GM23338 (cell line): ENCODE results near the gene CYB5B. TPM values are rescaled to one million over a fixed set of nuclear protein-coding genes. Genes with fewer than 3 reads are reported as not detected.

Experiments used
- ATAC-seq: fragments of 200-7000 bp; cut with Tn5 transposase; 3 replicates; pipeline ENCODE4 v1.9.1; 2020
- DNase-seq: peaks from one replicate; pipeline ENCODE4 v3.0.0-alpha.2; 2015; ENCODE audit warnings: low spot score
- H2AFZ ChIP-seq: fragments of 200-600 bp; sonication (generic); 2 replicates; pipeline ENCODE4 v1.8.0; 2016; ENCODE audit warnings: antibody characterized with exemption, mild to moderate bottlenecking, moderate library complexity
- H3F3A ChIP-seq: fragments of 200-600 bp; sonication (generic); replicated peaks from 2 replicates; pipeline ENCODE4 v1.8.0; 2017; ENCODE audit warnings: antibody characterized with exemption, mixed run types, low read depth
- H3K27ac ChIP-seq: fragments of 200-600 bp; sonication (generic); 2 replicates; pipeline ENCODE4 v1.6.1; 2016; ENCODE audit warnings: low read depth
- H3K27me3 ChIP-seq: fragments of 200-600 bp; sonication (generic); 2 replicates; pipeline ENCODE4 v1.8.0; 2016; ENCODE audit warnings: mild to moderate bottlenecking, mixed run types, moderate library complexity; ENCODE audit not compliant: insufficient read depth
- H3K36me3 ChIP-seq: fragments of 200-600 bp; sonication (generic); 2 replicates; pipeline ENCODE4 v1.8.0; 2016; ENCODE audit warnings: mild to moderate bottlenecking; ENCODE audit not compliant: insufficient read depth
- H3K4me1 ChIP-seq: fragments of 200-600 bp; sonication (generic); 2 replicates; pipeline ENCODE4 v1.8.0; 2016; ENCODE audit warnings: mild to moderate bottlenecking, moderate library complexity; ENCODE audit not compliant: insufficient read depth
- H3K4me2 ChIP-seq: fragments of 200-600 bp; sonication (generic); 2 replicates; pipeline ENCODE4 v1.7.1; 2017; ENCODE audit warnings: mixed run types
- H3K4me3 ChIP-seq: fragments of 200-600 bp; sonication (generic); 2 replicates; pipeline ENCODE4 v1.6.1; 2016; ENCODE audit warnings: mixed run types
- H3K79me2 ChIP-seq: fragments of 200-600 bp; sonication (generic); replicated peaks from 2 replicates; pipeline ENCODE4 v1.8.0; 2017; ENCODE audit warnings: mild to moderate bottlenecking; ENCODE audit not compliant: insufficient read depth
- H3K9me2 ChIP-seq: fragments of 200-600 bp; sonication (generic); 2 replicates; pipeline ENCODE4 v1.8.0; 2017; ENCODE audit not compliant: insufficient read depth
- H4K20me1 ChIP-seq: fragments of 200-600 bp; sonication (generic); replicated peaks from 2 replicates; pipeline ENCODE4 v1.8.0; 2017; ENCODE audit warnings: mild to moderate bottlenecking; ENCODE audit not compliant: insufficient read depth
- H3K27ac Mint-ChIP-seq: 2 replicates; pipeline ENCODE4 v1.8.0; 2020; ENCODE audit warnings: inconsistent platforms, mild to moderate bottlenecking, moderate library complexity, mixed read lengths
- H3K27me3 Mint-ChIP-seq: 3 replicates; pipeline ENCODE4 v1.8.0; 2022; ENCODE audit warnings: low read depth, mild to moderate bottlenecking, moderate library complexity, mixed read lengths, inconsistent platforms; ENCODE audit not compliant: insufficient read depth, poor library complexity
- H3K36me3 Mint-ChIP-seq: 3 replicates; pipeline ENCODE4 v1.8.0; 2021; ENCODE audit warnings: low read depth, mild to moderate bottlenecking, inconsistent platforms, moderate library complexity, mixed read lengths
- H3K4me1 Mint-ChIP-seq: 3 replicates; pipeline ENCODE4 v1.8.0; 2020; ENCODE audit warnings: mild to moderate bottlenecking, inconsistent platforms, mixed read lengths
- H3K4me3 Mint-ChIP-seq: 3 replicates; pipeline ENCODE4 v1.8.0; 2021; ENCODE audit warnings: moderate library complexity, mild to moderate bottlenecking, inconsistent platforms, mixed read lengths
- H3K9me3 Mint-ChIP-seq: 3 replicates; pipeline ENCODE4 v1.8.0; 2020; ENCODE audit warnings: moderate library complexity, mild to moderate bottlenecking, inconsistent platforms, mixed read lengths
- CREB1 ChIP-seq: fragments of 250-450 bp; sonication (Bioruptor Pico); IDR thresholded peaks from 2 replicates; pipeline ENCODE4 v1.5.0; 2020; ENCODE audit warnings: low read depth, mild to moderate bottlenecking, moderate library complexity
- ETS1 ChIP-seq: IDR thresholded peaks from 2 replicates; pipeline ENCODE4 v1.6.1; 2016; ENCODE audit warnings: antibody characterized with exemption
- EZH2 ChIP-seq: fragments of 200-600 bp; sonication (generic); IDR thresholded peaks from one replicate; pipeline ENCODE4 v1.8.0; 2017; ENCODE audit warnings: antibody characterized with exemption, mild to moderate bottlenecking, low read depth; ENCODE audit not compliant: unreplicated experiment
- EZH2phosphoT487 ChIP-seq: fragments of 200-600 bp; sonication (generic); IDR thresholded peaks from one replicate; pipeline ENCODE4 v1.8.1; 2018; ENCODE audit warnings: antibody characterized with exemption; ENCODE audit not compliant: unreplicated experiment
- JUNB ChIP-seq: IDR thresholded peaks from one replicate; pipeline ENCODE4 v1.6.1; 2016; ENCODE audit warnings: antibody characterized with exemption; ENCODE audit not compliant: unreplicated experiment
- NANOG ChIP-seq: IDR thresholded peaks from 2 replicates; pipeline ENCODE4 v1.6.1; 2016; ENCODE audit warnings: antibody characterized with exemption, borderline replicate concordance
- POLR2AphosphoS5 ChIP-seq: IDR thresholded peaks from 2 replicates; pipeline ENCODE4 v1.6.1; 2016; ENCODE audit warnings: antibody characterized with exemption, low read depth
- REST ChIP-seq: IDR thresholded peaks from one replicate; pipeline ENCODE4 v1.6.1; 2018; ENCODE audit warnings: antibody characterized with exemption; ENCODE audit not compliant: unreplicated experiment
- STAT1 ChIP-seq: IDR thresholded peaks from one replicate; pipeline ENCODE4 v1.6.1; 2016; ENCODE audit warnings: antibody characterized with exemption; ENCODE audit not compliant: unreplicated experiment
- ZNF114 ChIP-seq: fragments of 250-450 bp; sonication (Bioruptor Pico); IDR thresholded peaks from 2 replicates; pipeline ENCODE4 v1.5.0; 2020; ENCODE audit warnings: mild to moderate bottlenecking, moderate library complexity
- ZNF331 ChIP-seq: fragments of 250-450 bp; sonication (Bioruptor Pico); IDR thresholded peaks from 2 replicates; pipeline ENCODE4 v1.5.0; 2020; ENCODE audit warnings: low read depth, mild to moderate bottlenecking, moderate library complexity
- polyA plus RNA-seq: library from polyadenylated mRNA; unstranded; fragments of >200 nt; fragmentation: Nextera tagmentation; extraction: Ambion mirVana; gene quantifications from 2 replicates; pipeline ENCODE4 v1.2.1, GENCODE V29; 2016
- total RNA-seq: library from RNA; depleted of rRNA; stranded (reverse); fragments of >200 nt; shearing (Covaris generic); gene quantifications from 2 replicates; pipeline ENCODE4 v1.2.3, GENCODE V29; 2014

The CYB5B gene
- total and polyA plus RNA-seq, 2 experiments from 2014 or later: 72.0 to 110 TPM

GRCh38 chr16:69469807-69470561, 45.6 kb downstream of the CYB5B start:
- no peak overlapping the region for H3K4me2 ChIP-seq
- peaks cover 4% of the 10 kb centered on the region; the same call in 1 of the 3 replicates for H3K36me3 Mint-ChIP-seq

GRCh38 chr16:69471121-69471520, 46.7 kb downstream of the CYB5B start:
- Histone ChIP-seq H2AFZ (no peak overlapping the region), H3K27me3 (no peaks in the 10 kb centered on the region), H3F3A (no peaks in the 10 kb centered on the region), H4K20me1 (0 out of 2 replicates have a peak, but pooled peaks cover 3% of the 10 kb centered on the region), H3K79me2 (no peaks in the 10 kb centered on the region), H3K4me1 (peaks cover 9% of the 10 kb centered on the region; the same call in 1 of the 2 replicates), H3K4me3 (no peak overlapping the region), H3K36me3 (no peaks in the 10 kb centered on the region), H3K4me2 (no peak overlapping the region), H3K9me2 (no peaks in the 10 kb centered on the region), H3K27ac (no peak overlapping the region)
- no peaks in the 10 kb centered on the region for H3K4me1 Mint-ChIP-seq
- no peaks in the 10 kb centered on the region for H3K9me3 Mint-ChIP-seq
- no peak overlapping the region for H3K4me3 Mint-ChIP-seq
- H3K27ac Mint-ChIP-seq: no peak overlapping the region
- DNase-seq: no peak
- no peak for ATAC-seq
- no peaks in the 10 kb centered on the region for H3K27me3 Mint-ChIP-seq
- peaks cover 4% of the 10 kb centered on the region; the same call in 1 of the 3 replicates for H3K36me3 Mint-ChIP-seq
- TF ChIP-seq ZNF331 (no peak), EZH2 (no peak), REST (no peak), EZH2phosphoT487 (no peak), NANOG (no peak), STAT1 (no peak), POLR2AphosphoS5 (no peak), ETS1 (no peak), ZNF114 (no peak), JUNB (no peak), CREB1 (CRISPR knock-in tag) (no peak)

More at GRCh38 chr16:69469807-69470561, 45.6 kb downstream of the CYB5B start:
- Histone ChIP-seq H3K9me2 (no peaks in the 10 kb centered on the region), H3K4me3 (no peak overlapping the region), H3K27me3 (no peaks in the 10 kb centered on the region), H3K27ac (peak overlapping the region; percentile 47; the same call in 1 of the 2 replicates), H3F3A (no peaks in the 10 kb centered on the region), H3K4me1 (peaks cover 9% of the 10 kb centered on the region; the same call in 1 of the 2 replicates), H3K36me3 (no peaks in the 10 kb centered on the region), H3K79me2 (no peaks in the 10 kb centered on the region), H2AFZ (no peak overlapping the region), H4K20me1 (peaks cover 3% of the 10 kb centered on the region; the same call in 1 of the 2 replicates)
- no peak for DNase-seq
- H3K9me3 Mint-ChIP-seq: no peaks in the 10 kb centered on the region
- H3K27ac Mint-ChIP-seq: no peak overlapping the region
- TF ChIP-seq CREB1 (CRISPR knock-in tag) (no peak), ETS1 (no peak)
- H3K4me1 Mint-ChIP-seq: no peaks in the 10 kb centered on the region
- no peak overlapping the region for H3K4me3 Mint-ChIP-seq
- peak; percentile 46; the same call in 1 of the 3 replicates for ATAC-seq
- H3K27me3 Mint-ChIP-seq: no peaks in the 10 kb centered on the region
